ENCODE results near the gene SYT1. TPM values are rescaled to one million over a fixed set of nuclear protein-coding genes. Genes with fewer than 3 reads are reported as not detected.

The SYT1 gene
- total and polyA plus RNA-seq, 2 donors (not counting 3 experiments of a cell fraction or from before 2014, with no cell fraction given): 3.2 to 15.3 TPM

DNA sequence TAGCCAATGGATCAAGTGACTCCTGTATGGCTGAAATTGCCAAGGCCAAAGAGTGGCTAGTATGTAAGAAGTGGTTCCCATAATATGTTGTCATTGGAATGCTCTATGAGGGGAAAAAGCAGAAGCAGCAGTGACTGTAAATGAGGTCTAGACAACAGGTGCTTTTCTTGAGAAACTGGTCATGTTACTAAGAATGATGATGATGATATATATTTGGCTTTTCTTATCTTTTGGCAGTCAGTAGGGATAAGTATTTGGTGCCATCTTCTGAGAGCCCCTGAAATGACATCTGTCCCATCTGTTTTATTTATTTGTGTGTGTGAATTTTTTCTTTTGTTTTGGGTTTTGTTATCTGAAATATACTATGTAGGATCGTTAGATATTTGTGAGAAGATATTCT is 141.7 kb downstream of the SYT1 start:
- H4K20me1 ChIP-seq (replicated peaks; ENCODE audit: control insufficient read depth, extremely low read depth, insufficient read depth, low read length): no peaks in the 10 kb centered on the region
- dilution Hi-C loops (cut with MboI; ENCODE audit: extremely low pct_ligation_motif_present, low sequenced_read_pairs) (no loop called here), intact Hi-C loops (cut with micrococcal nuclease) (loop anchor here (2.0 to 5.0 kb wide), 2 partner anchors 444 to 536 kb away; no protein-coding TSS in a partner anchor)
- no peak overlapping the region for H3K4me2 ChIP-seq (ENCODE audit: insufficient read depth, low read length)
- FAIRE-seq (no peak), DNase-seq (ENCODE audit: low read depth, low spot score) (no peak)
- no peaks in the 10 kb centered on the region for H3K9me1 ChIP-seq (replicated peaks; ENCODE audit: control insufficient read depth, extremely low read depth, insufficient read depth, low read length)
- no peak overlapping the region for H3K4me3 ChIP-seq (replicated peaks in 1 of 3; ENCODE audit: insufficient read depth in 1 of 3, low read depth in 1 of 3, low read length in 3 of 3)
- H3K79me2 ChIP-seq (ENCODE audit: control insufficient read depth, insufficient read depth, low read length): no peaks in the 10 kb centered on the region
- TF ChIP-seq POLR2AphosphoS5 (IDR thresholded peaks at IDR 0.05; ENCODE audit: insufficient read depth, low read depth, low read length) (no peak), FOS (IDR thresholded peaks at IDR 0.05; ENCODE audit: borderline replicate concordance, insufficient read depth, low read length) (no peak), JUN (IDR thresholded peaks at IDR 0.05; ENCODE audit: borderline replicate concordance, insufficient read depth, insufficient read length, low read depth) (no peak), POLR2A (IDR thresholded peaks at IDR 0.05; ENCODE audit: low read depth, low read length) (no peak), EZH2 (IDR thresholded peaks at IDR 0.05; ENCODE audit: borderline replicate concordance, low read depth, low read length, severe bottlenecking) (no peak), MYC (IDR thresholded peaks at IDR 0.05; ENCODE audit: low read depth, low read length) (no peak), GATA2 (IDR thresholded peaks at IDR 0.05; ENCODE audit: insufficient read depth, insufficient read length, low read depth, low read length) (no peak)
- TF ChIP-seq, protein P1, sequence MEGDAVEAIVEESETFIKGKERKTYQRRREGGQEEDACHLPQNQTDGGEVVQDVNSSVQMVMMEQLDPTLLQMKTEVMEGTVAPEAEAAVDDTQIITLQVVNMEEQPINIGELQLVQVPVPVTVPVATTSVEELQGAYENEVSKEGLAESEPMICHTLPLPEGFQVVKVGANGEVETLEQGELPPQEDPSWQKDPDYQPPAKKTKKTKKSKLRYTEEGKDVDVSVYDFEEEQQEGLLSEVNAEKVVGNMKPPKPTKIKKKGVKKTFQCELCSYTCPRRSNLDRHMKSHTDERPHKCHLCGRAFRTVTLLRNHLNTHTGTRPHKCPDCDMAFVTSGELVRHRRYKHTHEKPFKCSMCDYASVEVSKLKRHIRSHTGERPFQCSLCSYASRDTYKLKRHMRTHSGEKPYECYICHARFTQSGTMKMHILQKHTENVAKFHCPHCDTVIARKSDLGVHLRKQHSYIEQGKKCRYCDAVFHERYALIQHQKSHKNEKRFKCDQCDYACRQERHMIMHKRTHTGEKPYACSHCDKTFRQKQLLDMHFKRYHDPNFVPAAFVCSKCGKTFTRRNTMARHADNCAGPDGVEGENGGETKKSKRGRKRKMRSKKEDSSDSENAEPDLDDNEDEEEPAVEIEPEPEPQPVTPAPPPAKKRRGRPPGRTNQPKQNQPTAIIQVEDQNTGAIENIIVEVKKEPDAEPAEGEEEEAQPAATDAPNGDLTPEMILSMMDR (IDR thresholded peaks at IDR 0.05; ENCODE audit: extremely low read depth in 1 of 2, insufficient read depth in 1 of 2, low read depth in 1 of 2, low read length in 2 of 2): no peak
- TF ChIP-seq, protein P2, sequence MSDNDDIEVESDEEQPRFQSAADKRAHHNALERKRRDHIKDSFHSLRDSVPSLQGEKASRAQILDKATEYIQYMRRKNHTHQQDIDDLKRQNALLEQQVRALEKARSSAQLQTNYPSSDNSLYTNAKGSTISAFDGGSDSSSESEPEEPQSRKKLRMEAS (IDR thresholded peaks at IDR 0.05; ENCODE audit: insufficient read depth, insufficient read length): no peak
- H3K27ac ChIP-seq (ENCODE audit: insufficient read depth, low read depth, low read length): no peak overlapping the region
- ChIA-PET POLR2A (no interaction called here), CTCF (interaction anchor here (0.8 to 4.0 kb wide), 5 partner anchors 15 to 536 kb away, joined by 3 to 12 read pairs (median 3); no protein-coding TSS in a partner anchor)
- H2AFZ ChIP-seq (ENCODE audit: low read depth, low read length): no peak overlapping the region
- no peaks in the 10 kb centered on the region for H3K27me3 ChIP-seq (ENCODE audit: control insufficient read depth in 2 of 2, insufficient read depth in 2 of 2, low read length in 2 of 2)
- H3K9ac ChIP-seq (replicated peaks; ENCODE audit: extremely low read depth, insufficient read depth, low read length): no peak overlapping the region
- no peaks in the 10 kb centered on the region for H3K9me3 ChIP-seq (replicated peaks; ENCODE audit: control insufficient read depth, insufficient read depth, low read length)
- H3K36me3 ChIP-seq (ENCODE audit: control insufficient read depth in 2 of 2, extremely low read depth in 1 of 2, insufficient read depth in 2 of 2, low read length in 2 of 2): no peaks in the 10 kb centered on the region
- H3K4me1 ChIP-seq (ENCODE audit: control insufficient read depth, extremely low read depth, insufficient read depth, low read length): no peaks in the 10 kb centered on the region
- no TSS peak for BruUV-seq (replicated peaks)

All from endothelial cell of umbilical vein (primary cell).